ENCODE data around the gene PVALB.

Gene PVALB

DNA sequence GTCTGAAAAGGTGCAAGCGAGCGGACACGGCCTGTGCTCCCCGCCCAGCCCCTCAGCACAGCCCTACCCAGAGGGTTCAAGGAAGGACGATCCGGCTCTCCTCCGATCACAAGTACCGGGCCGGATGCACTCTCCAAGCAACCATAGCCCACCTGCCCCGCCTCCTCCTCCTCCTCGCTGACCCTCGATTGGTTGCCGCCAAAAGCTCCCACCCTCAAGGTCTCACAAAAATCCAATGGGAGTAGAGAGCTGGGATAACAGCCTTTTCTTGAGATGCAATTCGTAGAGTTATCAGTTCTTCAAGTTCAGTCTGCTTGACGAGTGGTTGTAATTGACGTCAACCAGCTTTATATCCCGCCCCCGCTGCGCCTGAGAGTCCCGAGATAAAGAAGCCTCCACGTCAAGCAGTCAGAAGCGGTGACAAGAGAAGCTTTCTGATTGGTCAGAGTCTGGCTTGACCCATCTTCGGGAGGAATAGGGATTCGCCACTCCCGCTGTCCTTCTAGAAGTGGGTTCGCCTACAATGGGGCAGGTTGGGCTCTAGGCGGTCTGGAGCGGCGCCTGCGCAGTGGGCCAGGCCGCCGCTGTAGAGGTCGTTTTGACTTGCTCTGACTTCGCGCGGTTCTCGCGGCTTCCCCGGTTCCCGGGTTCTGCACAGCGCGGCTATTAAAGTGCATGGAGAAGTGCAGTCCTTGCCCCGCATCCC, 40.7 kb downstream of the PVALB start, which contains the start of gene IFT27:
TSS of gene IFT27 (minus strand) at position 156 of the 706 bp plus-strand sequence. CDS start 412 bp downstream, outside the sequence.
- H3K27me3 Mint-ChIP-seq: no peaks in the 10 kb centered on the region
- peak within 1 kb of the TSS; percentile 95 for H3K4me3 Mint-ChIP-seq
- no peaks in the 10 kb centered on the region for H3K9me3 Mint-ChIP-seq
- peak within 1 kb of the TSS; percentile 96 for H3K27ac Mint-ChIP-seq
- H3K36me3 Mint-ChIP-seq: peaks cover 5% of the 10 kb centered on the region
- peaks cover 26% of the 10 kb centered on the region for H3K4me1 Mint-ChIP-seq

GRCh38 chr22:36775586-36775963, 41.3 kb downstream of the PVALB start:
- H3K36me3 Mint-ChIP-seq: peaks cover 5% of the 10 kb centered on the region
- H3K27me3 Mint-ChIP-seq: no peaks in the 10 kb centered on the region
- peaks cover 26% of the 10 kb centered on the region for H3K4me1 Mint-ChIP-seq
- H3K4me3 Mint-ChIP-seq: peak overlapping the region; percentile 95
- H3K9me3 Mint-ChIP-seq: no peaks in the 10 kb centered on the region
- peak overlapping the region; percentile 96 for H3K27ac Mint-ChIP-seq

DNA sequence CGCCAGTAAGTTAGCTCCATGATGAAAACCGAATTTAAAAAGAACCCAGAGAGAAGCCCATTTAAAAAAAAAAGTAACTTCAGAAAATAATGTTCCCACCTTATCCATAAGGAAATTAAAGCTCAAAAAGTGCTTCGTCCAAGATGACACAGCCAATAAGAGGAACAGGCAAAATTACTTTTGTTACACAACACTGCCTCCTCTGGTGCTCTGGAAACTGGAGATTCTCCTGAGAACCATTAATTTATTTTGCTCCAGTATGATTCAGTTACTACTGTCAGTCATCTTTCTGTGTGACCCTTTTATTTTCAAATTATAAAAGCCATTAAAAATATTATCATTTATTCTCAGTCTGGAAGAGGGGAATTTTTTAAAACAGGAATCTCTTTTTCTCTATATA, 42.9 kb downstream of the PVALB start:
- no peak overlapping the region for H3K4me3 Mint-ChIP-seq
- H3K36me3 Mint-ChIP-seq: peaks cover 5% of the 10 kb centered on the region
- peaks cover 30% of the 10 kb centered on the region for H3K4me1 Mint-ChIP-seq
- H3K9me3 Mint-ChIP-seq: no peaks in the 10 kb centered on the region
- no peaks in the 10 kb centered on the region for H3K27me3 Mint-ChIP-seq
- H3K27ac Mint-ChIP-seq: no peak overlapping the region

- Mint-ChIP-seq H3K36me3 (peaks cover 7% of the 10 kb centered on the region), H3K27ac (no peak overlapping the region), H3K4me3 (no peak overlapping the region), H3K9me3 (no peaks in the 10 kb centered on the region), H3K27me3 (no peaks in the 10 kb centered on the region), H3K4me1 (peaks cover 23% of the 10 kb centered on the region)
Observed at GRCh38 chr22:36772451-36772850, 44.4 kb downstream of the PVALB start.

DNA sequence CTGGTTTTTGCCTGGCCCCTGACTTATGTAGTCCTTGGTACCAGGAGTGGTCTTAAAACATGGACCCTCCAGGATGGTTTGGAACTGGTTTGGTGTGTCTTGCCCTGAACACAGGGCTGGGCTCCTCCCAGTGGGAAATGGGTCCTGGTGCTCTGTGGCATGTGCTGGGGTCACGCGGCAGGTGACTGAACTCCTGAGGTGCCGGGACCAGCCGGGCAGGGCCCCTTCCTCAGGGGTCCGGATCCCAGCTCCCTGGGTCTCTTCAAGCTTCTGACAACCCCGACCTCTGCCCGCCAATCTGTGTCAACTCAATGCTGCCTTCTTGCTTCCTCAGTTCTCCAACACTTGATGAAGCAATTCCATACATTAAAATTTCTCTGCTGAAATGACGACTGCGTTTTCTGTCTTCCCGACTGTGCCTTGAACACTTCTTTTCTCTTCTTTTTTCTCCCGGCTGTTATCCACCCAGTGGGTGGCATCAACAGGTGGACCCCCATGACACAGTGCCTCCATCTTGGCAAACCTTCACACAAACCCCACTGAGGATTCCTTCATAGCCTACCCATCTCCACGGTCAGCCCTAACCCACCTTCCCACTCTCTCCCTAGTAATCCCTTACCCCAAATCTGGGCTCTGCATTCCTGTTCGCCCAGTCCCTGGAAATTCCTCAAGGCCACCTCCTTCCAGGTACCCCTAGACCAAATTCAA, 45.3 kb downstream of the PVALB start:
- H3K4me1 Mint-ChIP-seq: peaks cover 14% of the 10 kb centered on the region
- no peaks in the 10 kb centered on the region for H3K27me3 Mint-ChIP-seq
- no peaks in the 10 kb centered on the region for H3K9me3 Mint-ChIP-seq
- peaks cover 7% of the 10 kb centered on the region for H3K36me3 Mint-ChIP-seq
- no peak overlapping the region for H3K27ac Mint-ChIP-seq
- no peak overlapping the region for H3K4me3 Mint-ChIP-seq

- peaks cover 7% of the 10 kb centered on the region for H3K36me3 Mint-ChIP-seq
- no peak overlapping the region for H3K4me3 Mint-ChIP-seq
- H3K27ac Mint-ChIP-seq: no peak overlapping the region
- H3K9me3 Mint-ChIP-seq: no peaks in the 10 kb centered on the region
- H3K4me1 Mint-ChIP-seq: peaks cover 11% of the 10 kb centered on the region
- no peaks in the 10 kb centered on the region for H3K27me3 Mint-ChIP-seq
Observed at GRCh38 chr22:36770513-36771231, 46.2 kb downstream of the PVALB start.

DNA sequence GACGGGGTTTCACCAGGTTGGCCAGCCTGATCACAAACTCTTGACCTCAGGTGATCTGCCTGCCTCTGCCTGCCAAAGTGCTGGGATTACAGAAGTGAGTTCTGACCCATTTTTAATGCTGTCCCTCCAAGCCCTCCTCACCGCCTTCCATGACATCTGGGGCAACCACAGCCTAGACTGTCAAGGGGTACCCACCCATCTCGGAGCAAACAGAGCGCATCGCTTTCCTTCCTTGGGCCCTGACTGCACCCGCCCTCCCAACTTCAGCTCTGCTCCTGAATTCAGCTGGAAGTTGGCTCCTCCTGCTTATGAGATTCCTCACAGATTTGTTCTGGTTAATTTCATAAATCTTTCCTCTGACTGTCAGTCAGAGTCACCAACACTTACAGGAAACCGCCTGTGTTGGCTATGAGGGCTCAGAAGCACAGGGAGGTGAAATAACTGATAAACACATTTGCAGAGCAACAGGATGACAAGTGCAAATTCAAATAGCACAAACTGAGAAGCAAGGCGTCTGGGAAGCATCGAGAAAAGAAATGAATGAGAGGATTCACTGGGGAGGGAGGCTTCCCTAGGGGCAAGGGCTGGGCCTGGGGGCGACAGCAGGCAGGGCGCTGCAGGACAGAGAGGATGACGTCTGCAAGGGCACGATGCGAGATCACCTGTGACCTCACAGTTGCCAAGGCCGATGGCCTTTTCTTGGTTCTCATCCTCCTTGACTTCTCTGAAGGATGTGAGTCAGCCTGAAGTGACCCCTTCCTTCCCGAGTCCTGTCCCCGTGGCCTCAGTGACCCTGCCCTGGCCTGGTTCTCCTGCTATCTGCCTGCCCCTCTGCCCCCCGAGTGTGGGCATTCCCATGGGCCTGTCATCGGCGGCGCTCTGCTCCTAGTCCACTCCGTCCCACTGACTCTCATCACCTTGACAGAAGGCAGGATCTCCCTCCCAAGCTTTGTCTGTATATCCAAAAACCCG, 47.0 kb downstream of the PVALB start:
- Mint-ChIP-seq H3K27me3 (no peaks in the 10 kb centered on the region), H3K27ac (no peak overlapping the region), H3K4me1 (peaks cover 4% of the 10 kb centered on the region), H3K36me3 (peaks cover 7% of the 10 kb centered on the region), H3K4me3 (no peak overlapping the region), H3K9me3 (no peaks in the 10 kb centered on the region)

GRCh38 chr22:36768616-36769015, 48.2 kb downstream of the PVALB start:
- Mint-ChIP-seq H3K9me3 (no peaks in the 10 kb centered on the region), H3K36me3 (peaks cover 7% of the 10 kb centered on the region), H3K27ac (no peak overlapping the region), H3K4me1 (peaks cover 3% of the 10 kb centered on the region), H3K27me3 (no peaks in the 10 kb centered on the region), H3K4me3 (peak overlapping the region; percentile 30)

DNA sequence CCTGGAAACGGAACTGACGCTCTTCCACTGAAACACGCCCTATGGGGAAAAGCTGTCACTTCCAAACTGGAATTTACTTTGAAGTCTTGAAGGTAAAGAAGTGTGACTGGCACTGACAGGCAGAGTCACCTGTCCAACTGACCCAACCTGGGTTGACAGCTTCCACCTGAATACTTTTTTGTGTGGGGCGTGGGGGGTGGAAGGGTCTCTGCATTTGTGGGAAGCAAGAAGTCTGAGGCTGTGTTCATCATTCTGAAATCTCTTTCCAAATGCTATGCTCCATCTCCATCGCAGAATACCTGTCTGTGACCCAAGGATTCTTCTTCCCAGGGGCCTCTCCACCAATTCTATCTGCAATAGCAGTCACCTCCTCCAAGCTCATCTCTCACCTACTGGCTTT, 48.7 kb downstream of the PVALB start:
- Mint-ChIP-seq H3K27me3 (no peaks in the 10 kb centered on the region), H3K9me3 (no peaks in the 10 kb centered on the region), H3K4me3 (no peak overlapping the region), H3K4me1 (peaks cover 3% of the 10 kb centered on the region), H3K36me3 (peaks cover 7% of the 10 kb centered on the region), H3K27ac (no peak overlapping the region)

DNA sequence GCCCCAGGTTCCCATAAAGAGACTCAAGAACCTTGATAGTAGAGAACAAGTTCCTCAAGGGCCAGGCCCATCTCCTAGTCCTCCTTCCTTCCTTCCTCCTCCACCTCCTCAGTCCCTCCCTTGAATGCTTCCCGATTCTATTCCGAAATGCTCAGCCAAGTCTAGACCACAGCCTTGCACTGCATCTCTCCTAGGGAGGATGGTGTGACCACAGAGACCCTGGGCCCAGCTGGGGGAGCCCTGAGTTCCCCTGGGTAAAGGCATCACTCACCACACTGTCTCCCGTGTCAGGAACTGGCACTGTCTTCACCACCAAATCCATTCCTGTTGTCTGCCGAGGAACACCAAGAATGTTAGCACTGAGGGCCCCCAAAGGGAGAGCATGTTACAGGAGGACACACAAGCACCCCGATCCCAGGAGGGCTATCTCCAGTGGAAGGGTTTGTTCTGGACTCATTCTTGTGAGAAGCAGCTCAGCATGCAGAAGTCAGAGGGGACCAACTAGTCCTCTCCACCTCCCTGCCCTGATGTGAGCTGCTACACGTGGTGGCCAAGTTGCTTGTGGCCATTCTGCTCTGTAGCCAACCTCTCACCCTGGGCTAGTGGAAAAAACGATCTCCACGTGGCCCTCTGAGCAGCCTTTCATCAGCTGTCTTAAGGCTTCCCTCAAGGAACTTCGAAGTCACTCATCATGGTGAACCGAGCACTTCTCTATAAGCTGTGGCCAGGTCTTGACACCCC, 49.6 kb downstream of the PVALB start:
- Mint-ChIP-seq H3K27me3 (no peaks in the 10 kb centered on the region), H3K4me3 (no peak overlapping the region), H3K27ac (no peak overlapping the region), H3K9me3 (no peaks in the 10 kb centered on the region), H3K36me3 (peaks cover 7% of the 10 kb centered on the region), H3K4me1 (peaks cover 3% of the 10 kb centered on the region)

DNA sequence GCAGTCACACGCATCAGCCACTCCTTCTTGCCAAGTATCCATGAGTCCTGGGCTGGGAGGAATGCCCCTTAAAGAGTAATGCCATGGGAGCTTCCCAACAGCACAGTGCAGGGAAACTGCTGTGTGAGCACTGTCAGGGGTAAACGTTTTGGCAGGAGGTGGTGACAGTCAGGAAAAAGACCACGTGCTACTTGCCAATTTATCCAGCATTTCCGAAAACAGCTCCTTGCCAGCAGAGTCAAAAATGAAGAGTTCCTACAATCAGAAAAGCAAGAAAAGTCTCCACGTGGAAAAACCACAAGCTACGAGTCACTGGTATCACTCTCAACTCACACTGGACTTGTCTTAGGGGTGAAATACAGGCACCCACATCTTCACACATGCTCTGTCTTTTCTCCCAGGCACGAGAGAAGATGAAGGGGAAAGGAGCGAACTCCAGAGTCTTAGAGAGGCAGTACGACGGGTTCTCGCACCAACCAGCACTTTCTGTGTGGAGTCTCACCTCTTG, 50.8 kb downstream of the PVALB start:
- H3K9me3 Mint-ChIP-seq: no peaks in the 10 kb centered on the region
- no peak overlapping the region for H3K27ac Mint-ChIP-seq
- peaks cover 3% of the 10 kb centered on the region for H3K4me1 Mint-ChIP-seq
- H3K36me3 Mint-ChIP-seq: peaks cover 2% of the 10 kb centered on the region
- no peak overlapping the region for H3K4me3 Mint-ChIP-seq
- H3K27me3 Mint-ChIP-seq: no peaks in the 10 kb centered on the region

- Mint-ChIP-seq H3K4me3 (no peak overlapping the region), H3K36me3 (peaks cover 2% of the 10 kb centered on the region), H3K27ac (no peak overlapping the region), H3K4me1 (peaks cover 3% of the 10 kb centered on the region), H3K27me3 (no peaks in the 10 kb centered on the region), H3K9me3 (no peaks in the 10 kb centered on the region)
Observed at GRCh38 chr22:36765131-36765942, 51.5 kb downstream of the PVALB start.

DNA sequence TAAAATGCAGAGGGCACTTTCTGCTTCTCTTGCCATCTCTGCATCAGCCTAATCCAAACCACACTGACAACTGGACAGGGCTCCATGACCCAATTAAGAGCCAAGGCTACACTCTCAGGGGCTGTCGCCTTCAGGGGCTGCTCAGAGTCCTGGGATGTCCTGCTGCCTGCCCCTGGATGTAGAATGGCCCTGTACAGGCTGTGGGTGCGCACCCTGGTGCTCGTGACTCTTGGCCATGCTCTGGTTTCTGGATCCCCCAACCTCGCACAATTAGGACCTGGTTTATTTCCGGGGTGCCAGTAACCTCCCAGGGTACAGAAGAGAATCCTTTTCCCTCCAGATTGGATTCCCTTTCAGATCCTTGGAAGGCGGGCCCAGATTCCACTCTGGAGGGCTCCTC, 52.2 kb downstream of the PVALB start:
- H3K4me1 Mint-ChIP-seq: peaks cover under 1% of the 10 kb centered on the region
- peaks cover 2% of the 10 kb centered on the region for H3K36me3 Mint-ChIP-seq
- H3K9me3 Mint-ChIP-seq: no peaks in the 10 kb centered on the region
- H3K27ac Mint-ChIP-seq: no peak overlapping the region
- no peak overlapping the region for H3K4me3 Mint-ChIP-seq
- H3K27me3 Mint-ChIP-seq: no peaks in the 10 kb centered on the region

DNA sequence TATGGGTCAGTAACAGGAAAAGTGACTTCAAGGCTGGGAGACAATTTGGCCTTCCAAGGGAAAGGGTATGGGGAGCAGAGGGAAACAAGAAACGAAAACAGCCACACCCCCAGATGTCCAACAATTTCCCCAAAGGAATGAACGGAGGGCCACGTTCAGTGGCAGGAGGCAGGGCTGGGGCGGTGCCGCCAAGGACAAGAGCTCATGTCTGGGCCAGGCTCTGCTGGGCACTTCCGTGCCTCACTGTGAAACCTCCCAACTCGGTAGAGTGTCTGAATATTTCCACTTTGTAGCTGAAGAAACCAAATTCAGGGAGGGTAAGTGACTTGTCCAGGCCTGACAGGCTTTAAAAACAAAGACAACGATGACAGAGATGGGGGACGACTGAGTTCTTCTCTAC, 52.8 kb downstream of the PVALB start:
- H3K4me1 Mint-ChIP-seq: no peaks in the 10 kb centered on the region
- peaks cover 2% of the 10 kb centered on the region for H3K36me3 Mint-ChIP-seq
- H3K4me3 Mint-ChIP-seq: no peak overlapping the region
- no peaks in the 10 kb centered on the region for H3K27me3 Mint-ChIP-seq
- H3K9me3 Mint-ChIP-seq: no peaks in the 10 kb centered on the region
- no peak overlapping the region for H3K27ac Mint-ChIP-seq

Data from activated naive CD4-positive, alpha-beta T cell treated with anti-CD3 and anti-CD28 coated beads, Interleukin-2, amount 50 U/mL, for 24 hours (primary cell).